Hematopoietic multipotent progenitor cell treated with erythropoietin and hydrocortisone succinate and interleukin-3 and kit ligand, for 17 days (in vitro differentiated cells): Measurements from ENCODE around the gene B4GALNT4.
"Not testable (repeated sequence)": the region's sequence is repeated elsewhere in the genome, so short reads cannot be mapped to it uniquely, and the experiment has no call there.

Experiments
- DNase-seq: peaks from one replicate; pipeline ENCODE4 v3.0.0-alpha.2; 2015; ENCODE audit warnings: low spot score

B4GALNT4 gene

DNA sequence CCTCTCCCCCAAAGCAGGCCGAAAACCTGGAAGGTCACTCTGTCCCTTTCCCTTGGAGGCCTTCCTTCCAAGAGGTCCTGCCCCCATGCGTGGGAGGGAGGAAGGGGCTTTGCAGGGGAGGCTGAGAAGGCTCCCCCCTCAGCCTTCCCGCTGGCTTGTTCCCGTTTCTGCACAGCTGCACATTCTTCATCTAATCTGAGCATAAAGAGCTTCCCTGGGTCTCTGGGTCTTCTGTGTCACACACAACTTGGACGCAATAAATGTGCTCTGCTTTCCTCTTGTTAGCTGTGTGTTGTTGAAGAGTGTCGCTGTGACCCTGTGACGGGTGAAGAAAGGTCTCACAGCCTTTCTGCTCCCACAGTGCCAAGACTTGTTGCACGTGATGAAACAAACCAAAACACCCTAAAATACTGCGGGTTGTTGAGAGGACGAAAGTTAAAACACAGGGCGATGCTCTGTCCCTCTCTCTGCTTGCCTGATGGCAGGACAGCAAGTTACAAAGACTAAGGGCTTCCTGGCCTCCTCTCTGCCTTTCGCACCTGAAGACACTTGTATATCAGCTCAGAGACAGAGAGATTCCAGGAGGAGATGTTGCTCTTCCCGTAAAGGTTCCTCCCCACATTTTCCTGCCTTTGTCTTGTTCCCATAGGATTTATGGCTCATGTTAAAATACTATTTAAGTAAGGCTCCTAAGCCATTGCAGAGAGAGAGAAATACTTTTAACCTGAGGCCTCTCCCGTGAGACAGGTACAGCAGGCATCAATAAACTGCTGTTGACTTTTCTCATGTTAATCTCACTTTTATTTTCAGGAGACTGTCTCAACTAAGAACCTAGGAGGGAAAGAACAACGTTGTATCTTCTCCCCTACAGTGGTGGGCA lies 33.3 kb upstream of the B4GALNT4 start:
- DNase-seq: no peak

DNA sequence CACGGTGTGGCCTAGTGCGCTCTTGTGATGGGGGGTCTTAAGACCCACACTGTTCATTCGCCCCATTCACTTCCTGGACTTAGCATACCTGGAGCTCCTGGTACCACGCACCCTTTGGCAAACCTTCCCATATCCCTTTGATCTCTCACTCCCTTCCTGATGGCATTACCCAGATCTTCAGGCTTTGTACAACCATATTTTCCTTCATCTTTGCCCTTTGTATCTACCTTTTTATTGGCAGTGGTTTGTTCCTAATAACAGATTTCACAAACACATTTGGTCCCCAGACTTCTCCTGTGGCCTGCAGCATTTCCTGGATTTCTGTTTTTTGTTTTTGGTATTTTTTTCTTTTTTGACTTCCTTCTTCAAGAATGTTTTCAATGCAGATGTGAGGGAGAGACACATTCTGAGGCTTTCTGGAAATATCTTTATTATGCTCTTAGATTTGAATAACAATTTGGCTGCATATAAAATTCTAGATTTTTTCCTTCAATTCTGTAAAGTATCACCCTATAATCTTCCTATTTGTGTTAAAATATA lies 32.6 kb upstream of the B4GALNT4 start:
- no peak for DNase-seq

DNA sequence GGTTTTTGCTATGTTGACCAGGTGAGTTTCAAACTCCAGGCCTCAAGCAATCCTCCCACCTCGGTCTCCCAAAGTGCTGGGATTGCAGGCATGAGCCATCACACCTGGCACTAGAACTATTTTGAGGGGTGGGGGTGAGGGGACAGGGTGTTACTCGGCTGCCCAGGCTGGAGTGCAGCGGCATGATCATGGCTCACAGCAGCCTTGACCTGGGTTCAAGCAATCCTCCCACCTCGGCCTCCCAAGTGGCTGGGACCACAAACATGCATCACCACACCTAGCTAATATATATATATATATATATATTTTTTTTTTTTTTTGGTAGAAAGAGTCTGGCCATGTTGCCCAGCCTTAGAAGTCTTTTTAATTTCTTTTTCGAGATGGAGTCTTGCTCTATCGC lies 31.6 kb upstream of the B4GALNT4 start:
- DNase-seq: no peak

DNA sequence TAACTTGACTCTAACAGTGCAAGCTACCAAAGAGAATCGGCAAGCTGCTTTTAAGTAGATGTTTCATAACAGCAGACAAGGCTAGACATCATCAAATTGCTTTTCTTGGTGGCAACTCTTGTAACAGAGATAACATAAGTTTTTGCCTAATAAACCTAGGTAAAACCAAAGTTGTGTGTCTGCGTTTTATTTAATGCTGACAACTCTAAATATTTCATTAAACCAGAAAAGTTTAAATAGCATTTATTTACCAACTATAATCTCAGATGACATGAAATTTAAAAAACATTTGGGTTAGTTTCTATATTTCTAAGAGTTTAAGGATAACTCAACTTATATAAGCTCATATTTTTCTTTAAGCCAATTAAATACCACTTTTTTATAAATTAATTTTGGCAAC lies 29.3 kb upstream of the B4GALNT4 start:
- no peak for DNase-seq

DNA sequence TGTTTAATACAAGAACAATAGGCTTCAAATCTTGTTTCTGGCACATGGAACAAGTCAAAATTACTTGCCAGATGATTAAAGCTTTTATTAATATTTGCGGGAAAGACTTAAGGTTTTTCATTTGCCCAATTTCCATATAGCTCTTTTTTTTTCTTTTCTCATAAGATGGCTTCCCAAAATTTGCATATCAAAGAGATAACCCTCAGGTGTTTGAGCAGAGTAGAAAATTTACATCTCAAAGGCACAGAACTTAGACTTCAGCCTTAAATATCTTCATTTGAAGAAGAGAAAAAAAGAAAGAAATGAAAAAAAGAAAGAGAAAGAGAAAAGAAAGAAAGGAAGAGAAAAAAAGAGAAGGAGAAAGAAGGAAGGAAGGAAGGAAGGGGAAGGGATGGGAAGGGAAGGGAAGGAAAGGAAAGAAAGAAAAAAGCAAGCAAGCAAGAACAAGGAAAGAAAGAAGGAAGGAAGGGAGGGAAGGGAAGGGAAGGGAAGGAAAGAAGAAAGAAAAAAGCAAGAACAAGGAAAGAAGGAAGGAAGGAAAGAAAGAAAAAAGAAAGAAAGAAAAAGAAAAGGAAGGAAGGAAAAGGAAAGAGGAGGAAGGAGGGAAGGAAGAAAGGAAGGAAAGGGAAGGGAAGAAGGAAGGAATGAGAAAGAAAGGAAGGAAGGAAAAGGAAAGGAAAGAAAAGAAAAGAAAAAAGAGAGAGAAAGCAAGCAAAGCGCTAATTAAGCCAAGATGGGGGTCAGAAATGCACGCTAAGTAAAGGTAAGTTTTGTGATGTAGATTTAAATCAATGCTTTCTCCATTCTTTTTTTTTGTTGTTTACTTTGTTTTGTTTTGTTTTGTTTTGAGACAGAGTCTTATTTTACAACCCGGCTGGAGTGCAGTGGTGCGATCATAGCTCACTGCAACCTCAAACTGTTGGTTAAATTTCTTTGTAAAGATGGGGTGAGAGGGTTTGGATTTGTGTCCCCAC lies 28.5 kb upstream of the B4GALNT4 start:
- DNase-seq: no peak

DNA sequence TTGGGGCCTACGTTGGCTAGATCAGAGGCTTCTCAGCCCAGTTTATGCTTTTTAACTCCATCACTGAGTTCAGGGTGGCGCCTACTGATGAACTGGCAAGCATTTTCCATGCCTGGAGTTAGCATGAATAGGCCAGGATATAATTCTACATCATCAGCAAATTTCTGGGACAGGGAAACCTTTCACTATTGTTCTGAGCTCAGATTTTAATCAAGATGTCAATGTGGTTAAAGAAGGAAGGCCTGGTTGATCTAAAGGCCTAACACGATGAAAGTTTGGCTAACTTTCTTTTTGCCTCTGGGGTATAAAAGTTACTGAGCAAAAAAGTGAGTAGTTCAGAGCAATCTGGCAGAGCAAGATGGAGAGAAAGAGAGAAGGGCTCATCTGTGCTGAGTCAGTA lies 27.0 kb upstream of the B4GALNT4 start:
- DNase-seq: no peak

DNA sequence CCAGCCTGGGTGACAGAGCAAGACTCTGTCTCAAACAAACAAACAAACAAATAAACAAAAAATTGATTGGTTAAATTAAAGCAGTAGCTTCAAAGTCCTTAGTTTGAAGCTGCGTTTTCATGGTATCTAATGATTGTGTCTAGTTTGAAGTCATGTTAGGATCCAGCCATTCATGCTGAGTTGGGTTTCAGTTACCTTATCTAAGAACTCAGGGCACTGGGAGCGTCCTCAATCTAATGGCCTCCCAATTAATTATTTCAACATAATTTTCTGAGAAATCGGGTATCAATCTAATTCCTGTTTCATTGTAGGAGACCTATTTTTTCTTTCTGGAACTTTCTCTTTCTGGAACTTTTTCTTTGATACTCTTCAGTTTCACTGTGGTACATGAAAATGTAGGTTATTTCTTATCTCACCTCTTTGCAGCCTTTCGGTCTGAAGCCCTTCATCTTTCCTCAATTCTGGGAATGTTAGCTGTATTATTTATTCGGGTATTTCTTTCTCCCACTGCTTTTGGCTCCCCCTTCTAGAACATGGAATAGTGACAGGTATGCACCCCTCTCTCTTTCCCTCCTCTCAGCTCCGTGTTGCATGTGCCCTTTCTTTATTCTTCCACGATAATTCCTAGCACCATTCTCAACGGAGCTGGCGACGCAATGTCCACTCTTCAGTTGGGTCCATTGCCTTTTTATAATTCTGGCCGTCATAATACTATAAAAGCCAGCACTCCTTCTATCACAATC lies 24.3 kb upstream of the B4GALNT4 start:
- no peak for DNase-seq

DNA sequence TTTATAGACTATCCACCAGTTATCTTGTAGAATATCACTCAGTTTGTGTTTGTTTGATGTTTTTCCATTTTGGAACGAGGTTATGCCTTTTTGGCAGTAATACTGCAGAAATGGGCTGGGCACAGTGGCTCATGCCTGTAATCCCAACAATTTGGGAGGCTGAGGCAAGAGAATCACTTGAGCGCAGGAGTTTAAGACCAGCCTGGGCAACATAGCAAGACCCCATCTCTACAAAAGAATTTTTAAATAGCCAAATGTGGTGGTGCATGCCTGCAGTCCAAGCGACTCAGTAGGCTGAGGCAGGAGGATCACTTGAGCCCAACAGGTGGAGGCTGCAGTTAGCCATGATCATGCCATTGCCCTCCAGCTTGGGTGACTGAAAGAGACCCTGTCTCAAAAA lies 22.8 kb upstream of the B4GALNT4 start:
- no peak for DNase-seq

DNA sequence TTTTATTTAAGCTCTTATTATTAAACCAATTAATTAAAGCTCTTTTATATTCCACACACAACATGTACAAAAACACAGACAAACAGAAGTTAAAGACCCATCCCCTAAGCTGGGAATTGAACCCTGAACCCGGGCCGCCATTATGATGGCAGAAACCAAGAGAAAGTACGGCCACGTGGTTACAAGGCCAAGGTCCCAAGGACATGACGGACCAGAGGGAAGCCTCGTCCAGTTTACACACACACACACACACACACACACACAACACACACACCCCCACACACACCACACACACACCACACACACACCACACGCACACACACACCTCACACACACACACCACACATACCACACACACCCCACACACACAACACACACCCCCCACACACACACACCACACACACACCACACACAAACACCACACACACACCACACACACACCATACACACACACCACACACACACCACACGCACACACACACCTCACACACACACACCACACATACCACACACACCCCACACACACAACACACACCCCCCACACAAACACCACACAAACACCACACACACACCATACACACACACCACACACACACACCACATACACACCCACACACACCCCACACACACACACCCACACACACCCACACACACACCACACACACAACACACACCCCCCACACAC lies 19.9 kb upstream of the B4GALNT4 start:
- DNase-seq: not testable (repeated sequence)

DNA sequence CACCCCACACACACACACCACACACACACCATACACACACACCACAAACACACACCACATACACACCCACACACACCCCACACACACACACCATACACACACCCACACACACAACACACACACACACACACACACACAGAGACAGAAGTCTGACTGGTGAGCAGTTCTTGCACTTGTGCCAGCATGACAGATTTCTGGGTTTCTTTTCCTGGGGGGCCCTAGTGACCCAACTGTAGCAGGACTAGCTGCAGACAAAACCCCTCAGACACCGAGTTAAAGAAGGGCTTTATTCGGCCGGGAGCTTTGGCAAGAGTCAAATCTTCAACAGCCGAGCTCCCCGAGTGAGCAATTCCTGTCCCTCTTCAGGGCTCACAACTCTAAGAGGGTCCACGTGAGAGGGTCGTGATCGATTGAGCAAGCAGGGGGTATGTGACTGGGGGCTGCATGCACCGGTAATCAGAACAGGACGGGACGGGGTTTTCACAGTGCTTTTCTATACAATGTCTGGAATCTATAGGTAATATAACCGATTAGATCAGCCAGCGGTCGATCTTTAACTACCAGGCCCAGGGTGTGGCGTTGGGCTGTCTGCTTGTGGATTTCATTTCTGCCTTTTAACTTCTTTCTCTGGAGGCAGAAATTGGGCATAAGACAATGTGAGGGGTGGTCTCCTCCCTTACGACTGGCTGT lies 19.1 kb upstream of the B4GALNT4 start:
- DNase-seq: not testable (repeated sequence)

DNA sequence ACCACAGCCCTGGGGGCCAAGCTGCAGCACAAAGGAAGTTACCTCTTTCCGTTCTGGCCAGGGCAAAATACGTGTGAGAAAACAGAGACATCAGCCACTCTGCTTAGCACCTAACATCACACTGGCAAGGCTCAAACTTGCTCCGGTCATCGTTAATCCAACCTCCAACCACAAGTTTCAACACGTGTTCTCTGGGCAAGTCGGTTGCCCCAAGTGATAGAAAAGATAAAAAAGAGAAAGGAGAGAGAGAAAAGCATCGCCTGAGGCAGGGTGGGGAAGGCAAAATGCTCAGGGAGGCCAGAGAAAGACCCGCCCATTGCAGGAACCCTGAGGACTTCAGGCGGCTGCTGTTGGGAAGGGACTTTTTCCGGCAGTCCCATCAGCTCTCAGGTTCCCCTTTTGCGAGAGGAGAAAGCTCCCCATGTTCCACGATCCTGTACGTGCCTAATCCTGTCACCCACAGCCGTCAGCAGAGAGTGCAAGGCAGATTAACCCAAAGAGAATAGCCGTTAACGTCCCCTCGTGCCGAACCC lies 18.5 kb upstream of the B4GALNT4 start:
- no peak for DNase-seq

DNA sequence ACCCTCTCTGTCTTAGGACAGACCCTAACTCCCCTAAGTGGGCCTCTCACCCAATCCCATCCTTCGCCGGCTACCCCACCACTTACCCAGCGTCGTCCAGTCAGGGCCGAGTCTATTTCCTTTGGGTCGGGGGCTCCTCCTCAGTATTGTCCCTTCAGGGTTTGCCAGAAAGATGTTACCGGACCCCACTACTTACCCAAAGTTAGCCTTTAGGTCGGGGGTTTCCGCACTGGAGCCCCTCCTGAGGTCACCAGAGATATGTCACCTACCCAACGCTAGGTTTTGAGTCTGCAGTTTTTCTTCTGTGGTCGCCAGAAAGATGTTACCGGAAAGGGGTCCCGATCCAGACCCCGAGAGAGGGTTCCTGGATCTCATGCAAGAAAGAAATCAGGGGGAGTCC lies 17.9 kb upstream of the B4GALNT4 start:
- DNase-seq: no peak

DNA sequence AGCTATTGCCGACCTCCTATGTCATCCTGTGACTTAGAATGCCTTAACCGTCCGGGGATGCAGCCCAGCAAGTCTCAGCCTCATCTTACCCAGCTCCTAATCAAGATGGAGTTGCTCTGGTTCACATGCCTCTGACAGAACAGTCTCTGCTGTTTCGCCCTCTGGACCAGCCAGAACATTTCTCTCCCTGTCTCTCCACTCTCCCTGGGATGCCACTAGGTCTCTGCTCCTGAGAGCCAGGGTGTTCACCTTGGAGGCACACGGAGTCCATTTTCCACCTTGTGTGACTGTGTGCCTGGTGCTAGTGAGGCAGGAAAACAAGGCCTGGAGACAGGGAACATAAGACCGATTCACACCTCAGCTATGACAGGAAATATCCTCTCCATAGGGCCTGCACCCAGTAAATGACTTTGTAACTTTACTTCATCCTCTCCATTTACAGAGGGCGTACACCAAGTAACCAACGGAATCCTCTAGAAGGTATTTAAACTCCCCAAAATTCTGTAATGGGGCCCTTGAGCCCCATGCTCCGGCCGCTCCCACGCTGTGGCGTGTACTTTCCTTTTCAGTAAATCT lies 16.8 kb upstream of the B4GALNT4 start:
- no peak for DNase-seq

DNA sequence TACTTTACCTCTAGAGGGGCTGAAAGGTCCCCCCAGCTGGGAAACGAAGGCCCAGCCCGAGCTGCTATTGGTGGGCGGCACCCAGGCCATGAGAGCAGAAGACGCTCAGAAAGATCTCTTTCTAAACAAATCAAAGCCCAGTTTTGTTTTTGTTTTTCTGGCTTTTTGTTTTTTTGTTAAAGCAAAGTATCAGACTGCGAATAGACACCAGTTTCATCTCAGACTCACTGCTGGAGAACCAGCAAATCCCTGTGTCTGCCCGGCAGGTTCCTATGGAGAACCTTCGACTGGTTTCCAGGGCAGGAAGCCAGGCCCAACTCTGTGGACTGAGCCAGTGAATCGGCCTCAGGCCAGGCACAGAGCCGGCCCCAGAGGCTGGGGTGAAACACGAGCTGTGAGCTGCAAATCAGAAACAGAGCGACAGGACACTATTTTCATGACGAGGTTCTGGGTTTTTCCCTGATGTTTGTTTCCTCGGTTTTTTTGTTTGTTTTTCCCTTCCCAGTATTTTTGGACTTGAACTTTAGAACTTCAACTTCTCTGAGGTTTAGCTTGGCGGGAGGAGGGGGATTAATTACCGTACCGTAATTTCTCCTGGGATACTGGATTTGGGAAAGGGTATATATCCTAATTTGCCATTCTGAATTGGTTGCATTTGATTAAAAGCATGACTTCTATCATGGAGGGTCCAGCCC lies 16.0 kb upstream of the B4GALNT4 start:
- DNase-seq: no peak

DNA sequence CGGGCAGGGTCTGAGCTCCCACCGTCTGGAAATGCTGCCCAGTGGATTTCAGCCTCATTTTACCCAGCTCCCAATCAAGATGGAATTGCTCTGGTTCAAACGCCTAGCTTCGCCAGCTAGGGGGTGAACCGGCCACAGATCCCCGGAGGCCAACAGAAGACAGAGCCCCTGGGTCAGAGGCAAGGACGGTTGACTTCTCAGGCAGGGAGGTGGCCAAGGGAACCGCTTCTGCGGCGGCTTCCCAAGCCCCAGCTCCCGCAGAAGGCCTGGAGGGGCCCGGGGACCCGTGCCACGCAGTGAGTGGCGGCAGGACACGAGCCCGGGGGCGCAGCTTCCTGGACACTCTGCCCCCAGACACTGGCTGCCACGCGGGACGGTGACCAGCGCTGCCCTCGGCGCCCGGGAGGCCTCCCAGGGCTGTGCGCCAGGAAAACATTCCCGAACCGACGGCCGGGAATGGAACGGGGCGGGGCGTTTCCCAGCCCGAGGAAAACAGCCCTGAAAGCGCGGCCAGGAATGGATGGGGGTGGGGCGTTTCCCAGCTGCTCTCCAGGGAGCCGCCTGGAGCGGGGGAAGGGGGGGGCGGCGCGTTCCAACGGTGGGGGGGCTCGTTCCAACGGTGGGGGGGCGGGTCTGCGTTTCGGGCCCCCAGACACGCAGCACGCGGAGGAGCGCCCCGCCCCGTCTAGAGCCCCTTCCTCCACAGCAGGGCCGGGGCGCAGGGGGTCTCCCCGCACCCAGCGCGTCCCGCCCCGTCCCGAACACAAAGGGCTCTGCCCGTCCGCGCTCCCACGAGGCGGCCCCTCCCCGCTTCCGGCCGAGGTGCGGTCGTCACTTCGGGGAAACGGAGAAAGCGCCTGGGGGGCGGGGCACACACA lies 13.5 kb upstream of the B4GALNT4 start:
- DNase-seq: no peak

DNA sequence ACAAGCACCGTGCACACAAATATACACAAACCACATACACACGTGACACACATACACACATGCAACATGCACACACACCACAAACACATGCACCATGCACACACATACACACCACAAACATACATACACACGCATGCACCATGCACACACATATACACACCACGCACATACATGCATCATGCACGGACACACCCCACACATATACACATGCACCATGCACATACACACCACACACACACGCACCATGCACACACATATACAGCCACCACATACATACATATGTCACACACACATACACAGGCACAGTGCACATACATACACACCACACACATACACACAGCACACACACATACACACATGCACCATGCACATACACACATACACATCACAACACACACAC lies 12.7 kb upstream of the B4GALNT4 start:
- no peak for DNase-seq

DNA sequence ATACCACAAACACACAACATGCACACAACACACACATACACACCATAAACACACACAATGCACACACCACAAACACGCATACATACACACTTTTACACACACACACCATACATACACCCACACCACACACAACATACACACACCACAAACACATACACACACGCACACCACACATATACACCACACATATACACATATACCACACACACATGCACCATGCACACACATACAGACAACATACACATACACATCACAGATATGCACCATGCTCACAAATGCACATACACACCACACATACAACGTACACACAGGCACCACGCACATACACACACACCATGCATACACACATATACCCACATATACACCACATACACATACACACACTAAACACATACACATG lies 11.7 kb upstream of the B4GALNT4 start:
- DNase-seq: no peak

DNA sequence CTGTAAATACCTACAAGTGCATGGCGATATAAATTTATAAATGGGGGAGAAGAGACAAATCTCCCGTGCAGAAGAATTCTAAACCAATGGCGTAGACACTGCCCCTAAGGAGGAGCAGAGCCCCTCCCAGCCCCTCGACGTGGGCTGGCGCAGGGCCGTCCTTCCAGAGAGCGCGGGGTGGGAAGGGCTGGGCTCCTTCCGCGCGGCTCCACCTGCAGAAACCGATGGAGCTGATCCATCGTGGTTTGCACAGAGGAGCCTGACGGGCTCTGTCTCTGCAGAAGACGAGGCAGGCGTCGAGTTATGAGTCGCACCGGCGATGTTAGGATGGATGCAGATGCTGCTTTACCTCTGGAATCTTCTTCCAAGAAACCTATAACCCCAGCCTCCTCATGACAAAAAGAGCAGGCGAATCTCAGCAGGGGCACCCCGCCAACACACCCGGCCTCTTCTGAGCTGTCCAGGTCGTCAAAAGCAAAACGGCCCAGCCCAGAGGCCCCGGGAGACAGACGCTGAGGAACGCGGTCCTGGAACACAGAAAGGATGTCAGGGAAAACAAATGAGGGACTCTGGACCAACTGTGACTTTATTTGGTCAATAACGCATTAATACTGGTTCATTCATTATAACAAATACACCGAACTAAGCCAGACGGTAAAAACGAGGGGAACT lies 11.0 kb upstream of the B4GALNT4 start:
- no peak for DNase-seq
